Erythroblast (primary cell): ENCODE results near the gene DST.

Source experiments
- DNase-seq, 2 experiments: peaks; one replicate each; lab custom pipeline; 2025; lab: John Stamatoyannopoulos, UW
- GATA1 ChIP-seq: IDR thresholded peaks from 2 replicates; pipeline ENCODE4 v1.6.1; 2011; ENCODE audit warnings: low read depth, mild to moderate bottlenecking, control low read depth, low read length, moderate library complexity
- POLR2A ChIP-seq: IDR thresholded peaks from 2 replicates; pipeline ENCODE4 v1.6.1; 2011; ENCODE audit warnings: mild to moderate bottlenecking, low read length

Gene DST

GRCh38 chr6:56652231-56652630 is 9.5 kb upstream of the DST start:
- TF ChIP-seq GATA1 (no peak), POLR2A (no peak)
- no peak for DNase-seq

DNA sequence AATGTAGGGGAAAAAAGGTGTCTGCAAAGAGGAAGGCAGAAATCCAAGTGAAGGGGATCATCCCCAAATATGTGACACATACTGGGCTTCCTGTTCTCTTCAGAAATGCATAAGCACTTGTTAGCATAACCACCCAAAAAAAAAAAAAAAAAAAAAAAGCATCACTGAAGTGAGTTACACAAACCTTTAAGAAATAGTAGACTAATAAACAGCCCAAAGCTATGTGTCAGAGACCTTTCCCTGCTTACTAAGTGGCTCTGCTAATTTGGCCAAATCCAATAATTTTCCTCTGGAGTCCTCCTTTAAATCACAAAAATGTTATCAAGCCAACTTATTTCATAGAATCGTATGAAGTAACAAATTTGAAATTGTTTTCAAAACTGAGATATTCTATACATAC is 7.5 kb upstream of the DST start:
- no peak for TF ChIP-seq GATA1
- TF ChIP-seq POLR2A = no peak

DNA sequence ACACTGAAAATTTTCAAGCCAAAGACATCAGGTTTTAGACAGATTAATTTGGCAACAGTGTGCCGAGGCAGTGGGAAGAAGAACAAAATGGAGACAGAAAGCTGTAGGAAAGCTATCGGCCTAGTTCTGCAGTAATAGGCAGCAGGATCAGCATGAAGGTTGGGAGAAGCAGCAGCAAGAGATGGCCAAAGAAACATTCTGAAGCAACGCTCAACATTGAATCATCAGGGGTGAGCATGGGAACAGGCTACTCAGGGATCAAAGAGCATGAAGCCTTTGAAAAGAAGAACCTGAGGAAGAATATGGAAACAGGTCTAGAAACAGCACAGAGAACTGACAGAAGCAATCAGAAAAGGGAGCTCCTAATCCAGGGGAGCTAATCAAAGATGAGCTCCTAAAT is 7.1 kb upstream of the DST start:
- no peak for DNase-seq
- no peak for TF ChIP-seq GATA1
- TF ChIP-seq POLR2A = no peak

More for the DNA sequence above, 7.5 kb upstream of the DST start:
- no peak for DNase-seq

DNA sequence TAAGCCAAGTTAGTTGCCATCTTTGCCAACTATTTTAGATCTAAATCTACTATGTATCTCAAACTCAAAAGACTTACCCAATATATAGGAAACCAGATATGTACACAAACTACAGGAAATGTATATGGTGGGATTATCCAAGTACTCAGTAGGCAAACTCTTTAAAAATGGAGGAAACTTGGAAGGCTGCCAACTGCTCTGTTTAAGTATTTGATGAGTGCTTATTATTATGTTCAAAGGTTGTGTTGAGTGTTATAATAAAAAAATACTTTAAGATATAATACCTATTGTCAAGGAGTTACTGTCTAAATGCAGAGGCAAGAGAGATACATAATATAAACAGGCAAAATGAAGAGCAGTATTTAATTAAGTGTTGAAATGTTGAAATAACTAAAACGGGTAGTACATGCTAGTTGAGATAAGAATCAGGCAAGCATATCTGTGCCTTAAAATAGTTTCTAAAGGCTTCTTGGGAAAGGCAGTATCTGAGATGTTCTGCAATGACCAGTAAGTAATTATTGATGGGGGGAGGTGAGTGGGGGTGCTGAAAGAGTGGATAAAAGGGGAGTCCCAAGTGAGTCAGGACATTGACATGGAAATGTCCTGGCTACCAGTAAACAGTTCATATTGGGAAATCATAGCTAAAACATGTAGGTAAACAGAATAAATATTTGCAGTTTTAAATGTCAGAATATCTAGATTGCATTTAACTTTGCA is 6.5 kb upstream of the DST start:
- peak; percentile 18 to 22 for DNase-seq
- TF ChIP-seq POLR2A (no peak), GATA1 (no peak)

DNA sequence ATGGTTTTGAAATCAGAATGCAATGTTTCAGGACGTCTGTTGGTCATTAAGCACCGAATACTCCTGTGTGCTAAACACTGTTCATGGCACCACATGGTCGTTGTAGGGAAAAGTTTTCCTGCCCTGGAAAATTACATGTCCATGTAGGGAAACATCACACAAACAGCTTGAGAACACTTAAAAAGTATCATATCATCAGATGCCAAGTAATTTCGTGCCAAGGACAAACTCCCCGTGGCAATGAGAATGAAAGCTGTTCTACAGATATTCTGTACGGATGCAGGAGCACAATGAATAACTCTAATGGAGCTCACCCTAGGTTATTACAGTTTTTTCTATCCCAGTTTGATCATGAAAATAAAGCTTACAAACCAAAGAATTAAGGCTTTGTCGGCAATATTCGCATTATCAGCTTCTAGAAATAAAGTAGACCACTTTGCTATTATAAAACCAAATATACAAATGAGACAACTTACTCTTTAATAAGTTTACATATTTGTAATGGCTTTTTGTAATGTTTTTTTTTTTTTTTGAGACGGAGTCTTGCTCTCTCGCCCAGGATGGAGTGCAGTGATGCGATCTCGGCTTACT is 4.6 kb upstream of the DST start:
- no peak for DNase-seq
- TF ChIP-seq GATA1 (no peak), POLR2A (no peak)

- no peak for DNase-seq
- no peak for TF ChIP-seq POLR2A
- TF ChIP-seq GATA1 = no peak
Observed at GRCh38 chr6:56644366-56644765, 1.7 kb upstream of the DST start.

- no peak for DNase-seq
- TF ChIP-seq GATA1 (no peak), POLR2A (no peak)
Observed at GRCh38 chr6:56643379-56644089, 845 bp upstream of the DST start.

DNA sequence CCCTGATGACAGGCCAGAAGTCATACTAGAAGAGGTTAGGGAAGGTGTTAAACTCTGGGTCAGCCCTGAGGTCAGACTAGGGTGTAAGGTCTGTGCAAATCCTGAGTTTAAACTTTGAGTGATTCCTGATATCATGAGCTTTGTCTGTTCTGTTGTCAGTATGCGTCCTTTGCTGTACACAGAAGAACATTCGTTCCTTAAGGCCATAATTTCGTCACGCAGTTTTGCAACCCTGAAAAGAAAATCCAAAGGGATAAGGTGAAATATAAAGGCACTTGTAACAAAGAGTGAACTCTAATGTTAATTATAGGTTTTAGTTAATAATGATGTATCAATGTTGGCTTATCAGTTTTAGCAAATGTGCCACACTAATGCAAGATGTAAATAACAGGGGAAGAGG is 2.3 kb downstream of the DST start:
- DNase-seq = no peak
- TF ChIP-seq GATA1 (no peak), POLR2A (no peak)

GRCh38 chr6:56638760-56639159 is 3.9 kb downstream of the DST start:
- TF ChIP-seq POLR2A = no peak
- TF ChIP-seq GATA1 = no peak
- no peak for DNase-seq

DNA sequence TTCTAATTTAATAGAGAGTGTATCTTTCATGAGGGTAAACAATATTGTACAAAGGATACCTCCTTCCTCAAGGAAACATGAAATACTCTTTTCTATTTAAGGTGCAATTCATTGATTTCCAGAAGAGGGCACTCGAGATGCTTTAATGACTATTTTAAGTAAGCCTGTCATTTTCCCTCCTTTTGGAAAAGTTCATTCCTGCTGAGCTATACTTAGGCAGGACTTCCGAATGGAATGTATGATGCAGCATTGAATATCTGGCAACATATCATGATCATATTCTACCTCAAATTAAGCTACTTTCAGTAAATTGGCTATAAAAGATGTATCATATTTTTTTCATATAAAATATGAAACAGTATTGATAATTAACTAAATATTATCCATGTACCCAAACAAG is 5.0 kb downstream of the DST start:
- peak; percentile 31 to 55 for DNase-seq
- TF ChIP-seq POLR2A = no peak
- TF ChIP-seq GATA1 = no peak

DNA sequence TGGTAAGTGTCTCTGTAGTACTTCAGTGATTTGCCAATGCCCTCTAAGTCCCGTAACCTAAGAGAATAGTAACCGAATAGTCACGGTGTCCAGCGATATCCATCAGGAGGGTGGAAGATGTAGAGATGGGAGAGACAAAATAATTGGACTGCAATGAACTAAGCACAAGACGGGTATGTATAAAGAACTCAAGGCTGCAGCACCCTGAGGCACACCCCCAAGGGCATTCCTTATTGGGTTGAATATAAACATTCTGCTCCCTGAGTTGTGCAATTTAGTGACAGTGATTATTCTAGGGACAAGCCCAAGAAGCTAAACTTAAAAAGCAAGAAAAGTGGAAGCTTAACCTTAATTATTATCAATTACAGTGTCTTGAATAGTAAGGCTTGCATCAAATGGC is 14.6 kb downstream of the DST start:
- DNase-seq = no peak
- TF ChIP-seq POLR2A (no peak), GATA1 (no peak)

GRCh38 chr6:56625356-56625755 is 17.3 kb downstream of the DST start:
- TF ChIP-seq GATA1 = no peak
- no peak for TF ChIP-seq POLR2A
- no peak for DNase-seq

DNA sequence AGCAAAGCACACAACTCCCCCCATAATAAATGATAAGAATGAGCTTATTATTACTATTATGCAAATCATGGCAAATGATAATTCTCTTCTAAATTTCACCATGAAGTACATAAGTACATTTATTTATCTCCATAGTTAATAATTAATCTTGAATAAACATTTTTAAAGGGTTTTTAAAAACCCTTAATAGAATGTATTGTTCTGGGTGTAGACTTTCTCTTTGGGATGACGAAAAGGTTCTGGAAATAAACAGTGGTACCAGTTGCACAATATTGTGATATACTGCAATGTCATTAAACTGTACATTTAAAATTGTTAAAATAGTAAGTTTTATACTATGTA is 18.0 kb downstream of the DST start:
- TF ChIP-seq GATA1 (no peak), POLR2A (no peak)
- DNase-seq = no peak

DNA sequence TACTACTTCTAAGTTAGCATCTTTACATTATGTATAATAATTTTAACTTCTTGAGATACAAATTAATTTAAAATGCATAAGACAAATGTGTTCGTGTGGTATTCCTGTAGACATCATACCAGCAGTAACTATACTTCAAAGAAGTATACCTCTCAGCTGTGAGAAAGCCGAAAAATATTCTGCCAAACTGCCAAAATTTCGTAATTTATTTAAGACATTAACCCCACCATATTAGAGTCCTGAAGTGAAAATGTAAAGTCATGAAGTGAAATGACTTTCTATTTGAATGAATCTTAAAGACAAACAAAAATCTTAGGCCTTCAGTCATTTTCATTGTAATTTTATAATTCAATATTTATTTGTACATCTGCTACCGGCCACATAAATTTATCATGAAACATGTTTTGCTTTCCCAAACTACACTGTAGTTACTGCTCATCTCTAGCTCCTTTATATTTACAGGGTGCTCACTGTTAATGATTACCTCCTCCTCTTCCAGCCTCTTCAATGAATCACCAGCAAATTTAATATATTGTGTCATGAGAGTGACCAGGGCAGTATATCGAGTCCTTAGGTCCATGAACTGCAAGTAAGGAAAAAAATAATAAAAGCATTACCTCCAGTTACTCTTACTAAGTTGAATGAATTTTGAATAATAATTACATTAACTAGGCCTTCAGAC is 18.5 kb downstream of the DST start:
- TF ChIP-seq POLR2A (no peak), GATA1 (no peak)

More for the DNA sequence above, 18.5 kb downstream of the DST start:
- no peak for DNase-seq
